ENCODE data around the gene MRI1. TPM values are rescaled to one million over a fixed set of nuclear protein-coding genes. Genes with fewer than 3 reads are reported as not detected.

MRI1 gene
- total and polyA plus RNA-seq, 2 donors (not counting 3 experiments of a cell fraction or from before 2014, with no cell fraction given) = 56.2 to 63.2 TPM

DNA sequence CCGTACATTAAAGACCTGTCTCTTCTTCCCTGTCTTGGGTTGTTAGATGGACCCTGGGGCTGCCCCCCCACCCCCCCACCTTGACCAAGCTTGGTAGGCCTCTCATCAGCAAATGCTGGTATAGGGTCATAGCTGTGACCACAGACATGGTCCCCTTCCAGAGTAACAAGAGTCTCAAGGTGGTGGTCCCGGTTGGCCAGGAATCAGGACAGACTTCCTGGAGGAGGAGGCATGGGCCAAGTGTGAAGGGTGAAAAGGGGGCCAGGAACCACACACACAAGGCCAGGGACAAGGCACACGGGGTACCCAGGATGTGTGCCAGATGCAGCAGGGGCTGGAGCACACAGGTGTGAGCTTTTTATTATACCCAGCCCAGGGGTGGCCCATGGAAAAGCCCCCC is 1.1 kb upstream of the MRI1 start:
- intact Hi-C loops (cut with micrococcal nuclease) (no loop called here), dilution Hi-C loops (cut with MboI; ENCODE audit: extremely low pct_ligation_motif_present, low sequenced_read_pairs) (no loop called here)
- H2AFZ ChIP-seq (ENCODE audit: low read depth, low read length) = no peak overlapping the region
- H3K79me2 ChIP-seq (ENCODE audit: control insufficient read depth, insufficient read depth, low read length) = peaks cover 23% of the 10 kb centered on the region
- no peak overlapping the region for H3K4me3 ChIP-seq (replicated peaks in 1 of 3; ENCODE audit: insufficient read depth in 1 of 3, low read depth in 1 of 3, low read length in 3 of 3)
- H3K9me3 ChIP-seq (replicated peaks; ENCODE audit: control insufficient read depth, insufficient read depth, low read length) = no peaks in the 10 kb centered on the region
- BruUV-seq (replicated peaks) = no TSS peak
- no peaks in the 10 kb centered on the region for H3K9me1 ChIP-seq (replicated peaks; ENCODE audit: control insufficient read depth, extremely low read depth, insufficient read depth, low read length)
- no peak overlapping the region for H3K4me2 ChIP-seq (ENCODE audit: insufficient read depth, low read length)
- peaks cover 15 to 29% of the 10 kb centered on the region in 2 experiments for H3K36me3 ChIP-seq (ENCODE audit: control insufficient read depth in 2 of 2, extremely low read depth in 1 of 2, insufficient read depth in 2 of 2, low read length in 2 of 2)
- no peaks in the 10 kb centered on the region for H3K27me3 ChIP-seq (ENCODE audit: control insufficient read depth in 2 of 2, insufficient read depth in 2 of 2, low read length in 2 of 2)
- H3K27ac ChIP-seq (ENCODE audit: insufficient read depth, low read depth, low read length) = no peak overlapping the region
- TF ChIP-seq JUN (IDR thresholded peaks at IDR 0.05; ENCODE audit: borderline replicate concordance, insufficient read depth, insufficient read length, low read depth) (no peak), MAX (IDR thresholded peaks at IDR 0.05; ENCODE audit: insufficient read depth, insufficient read length) (no peak), POLR2A (IDR thresholded peaks at IDR 0.05; ENCODE audit: low read depth, low read length) (no peak), EZH2 (IDR thresholded peaks at IDR 0.05; ENCODE audit: borderline replicate concordance, low read depth, low read length, severe bottlenecking) (no peak), FOS (IDR thresholded peaks at IDR 0.05; ENCODE audit: borderline replicate concordance, insufficient read depth, low read length) (no peak)
- peaks cover 12% of the 10 kb centered on the region for H3K4me1 ChIP-seq (ENCODE audit: control insufficient read depth, extremely low read depth, insufficient read depth, low read length)
- H4K20me1 ChIP-seq (replicated peaks; ENCODE audit: control insufficient read depth, extremely low read depth, insufficient read depth, low read length) = no peaks in the 10 kb centered on the region
- CTCF ChIA-PET = no interaction called here
- DNase-seq (ENCODE audit: low read depth, low spot score) (no peak), FAIRE-seq (no peak)
- POLR2A ChIA-PET = interaction anchor here (0.6 kb wide), 1 partner anchor 70 kb away, joined by 3 read pairs; no protein-coding TSS in a partner anchor
- no peak overlapping the region for H3K9ac ChIP-seq (replicated peaks; ENCODE audit: extremely low read depth, insufficient read depth, low read length)

- Histone ChIP-seq H3K9me1 (replicated peaks; ENCODE audit: control insufficient read depth, extremely low read depth, insufficient read depth, low read length) (no peaks in the 10 kb centered on the region), H3K9me3 (replicated peaks; ENCODE audit: control insufficient read depth, insufficient read depth, low read length) (no peaks in the 10 kb centered on the region), H3K27ac (ENCODE audit: insufficient read depth, low read depth, low read length) (no peak overlapping the region), H3K4me1 (ENCODE audit: control insufficient read depth, extremely low read depth, insufficient read depth, low read length) (peaks cover 12% of the 10 kb centered on the region), H3K9ac (replicated peaks; ENCODE audit: extremely low read depth, insufficient read depth, low read length) (peak overlapping the region; percentile 68), H2AFZ (ENCODE audit: low read depth, low read length) (peak overlapping the region; percentile 38), H4K20me1 (replicated peaks; ENCODE audit: control insufficient read depth, extremely low read depth, insufficient read depth, low read length) (no peaks in the 10 kb centered on the region), H3K36me3 (ENCODE audit: control insufficient read depth in 2 of 2, extremely low read depth in 1 of 2, insufficient read depth in 2 of 2, low read length in 2 of 2) (peaks cover 10 to 31% of the 10 kb centered on the region in 2 experiments), H3K79me2 (ENCODE audit: control insufficient read depth, insufficient read depth, low read length) (peaks cover 23% of the 10 kb centered on the region), H3K4me2 (ENCODE audit: insufficient read depth, low read length) (peak overlapping the region; percentile 93), H3K4me3 (replicated peaks in 1 of 3; ENCODE audit: insufficient read depth in 1 of 3, low read depth in 1 of 3, low read length in 3 of 3) (peak overlapping the region; percentile 56 to 79 (median 65)), H3K27me3 (ENCODE audit: control insufficient read depth in 2 of 2, insufficient read depth in 2 of 2, low read length in 2 of 2) (no peaks in the 10 kb centered on the region)
- intact Hi-C loops (cut with micrococcal nuclease) = loop anchor here (1.0 to 2.0 kb wide), 2 partner anchors 9 to 16 kb away; partner anchors contain the start of gene C19orf53
- dilution Hi-C loops (cut with MboI; ENCODE audit: extremely low pct_ligation_motif_present, low sequenced_read_pairs) = no loop called here
- peak; percentile 37 for FAIRE-seq
- ChIA-PET CTCF (interaction anchor here (0.8 to 1.4 kb wide), 10 partner anchors 8 to 97 kb away, joined by 3 to 6 read pairs (median 4); partner anchors contain the start of gene ZSWIM4), POLR2A (interaction anchor here (0.6 to 1.4 kb wide), 3 partner anchors 9 to 39 kb away, joined by 3 to 5 read pairs (median 3); a partner anchor contains a TSS)
- DNase-seq (ENCODE audit: low read depth, low spot score) = no peak
- no peak for TF ChIP-seq EZH2 (IDR thresholded peaks at IDR 0.05; ENCODE audit: borderline replicate concordance, low read depth, low read length, severe bottlenecking)
- TF ChIP-seq MAX (IDR thresholded peaks at IDR 0.05; ENCODE audit: insufficient read depth, insufficient read length) = no peak
- no peak for TF ChIP-seq FOS (IDR thresholded peaks at IDR 0.05; ENCODE audit: borderline replicate concordance, insufficient read depth, low read length)
- no TSS peak for BruUV-seq (replicated peaks)
Measured at GRCh38 chr19:13764821-13765394, 586 bp downstream of the MRI1 start.

Data from endothelial cell of umbilical vein (primary cell).